HPDE6-E6E7 (cell line): ENCODE measurements around the gene DNAAF9.
"Not testable (repeated sequence)": the region's sequence is repeated elsewhere in the genome, so short reads cannot be mapped to it uniquely, and the experiment has no call there.

Experiments used
- DNase-seq: peaks from one replicate; pipeline ENCODE4 v3.0.0; 2011; ENCODE audit warnings: missing footprints; ENCODE audit errors: extremely low spot score

DNAAF9 gene

GRCh38 chr20:3407040-3407770, at the start of gene DNAAF9:
Gene DNAAF9, minus strand, starts transcription at chr20:3407669. Its CDS starts 112 bp downstream, at chr20:3407557.
- peak; percentile 59 for DNase-seq

GRCh38 chr20:3456648-3457047, 49.2 kb upstream of the DNAAF9 start:
- no peak for DNase-seq

GRCh38 chr20:3454831-3455230, 47.4 kb upstream of the DNAAF9 start:
- no peak for DNase-seq

- DNase-seq: no peak
These were observed 45.2 kb upstream of the DNAAF9 start for GRCh38 chr20:3452690-3453089.

GRCh38 chr20:3452136-3452535, 44.7 kb upstream of the DNAAF9 start:
- no peak for DNase-seq

GRCh38 chr20:3449319-3449718, 41.9 kb upstream of the DNAAF9 start:
- no peak for DNase-seq

- no peak for DNase-seq
These were observed 39.9 kb upstream of the DNAAF9 start for GRCh38 chr20:3447321-3447720.

- peak; percentile 62 for DNase-seq
These were observed 39.3 kb upstream of the DNAAF9 start for GRCh38 chr20:3446779-3447178.

GRCh38 chr20:3436864-3437574, 29.6 kb upstream of the DNAAF9 start:
- DNase-seq: no peak

GRCh38 chr20:3434232-3434631, 26.8 kb upstream of the DNAAF9 start:
- no peak for DNase-seq

- no peak for DNase-seq
These were observed 26.3 kb upstream of the DNAAF9 start for GRCh38 chr20:3433744-3434143.

- DNase-seq: no peak
These were observed 25.4 kb upstream of the DNAAF9 start for GRCh38 chr20:3432844-3433243.

- no peak for DNase-seq
These were observed 23.6 kb upstream of the DNAAF9 start for GRCh38 chr20:3431109-3431508.

GRCh38 chr20:3430376-3431069, 23.1 kb upstream of the DNAAF9 start:
- no peak for DNase-seq

GRCh38 chr20:3426766-3427165, 19.3 kb upstream of the DNAAF9 start:
- not testable (repeated sequence) for DNase-seq

- DNase-seq: no peak
These were observed 15.7 kb upstream of the DNAAF9 start for GRCh38 chr20:3423126-3423525.

GRCh38 chr20:3421985-3422384, 14.5 kb upstream of the DNAAF9 start:
- no peak for DNase-seq

- no peak for DNase-seq
These were observed 12.8 kb upstream of the DNAAF9 start for GRCh38 chr20:3420211-3420707.

- DNase-seq: not testable (repeated sequence)
These were observed 10.7 kb upstream of the DNAAF9 start for GRCh38 chr20:3418161-3418560.

GRCh38 chr20:3414122-3414521, 6.7 kb upstream of the DNAAF9 start:
- no peak for DNase-seq

GRCh38 chr20:3413393-3413889, 6.0 kb upstream of the DNAAF9 start:
- no peak for DNase-seq
